Measurements from ENCODE around the gene TIMP3. TPM values are rescaled to one million over a fixed set of nuclear protein-coding genes. Genes with fewer than 3 reads are reported as not detected.

The TIMP3 gene
- total RNA-seq, 1 experiment from 2014 or later, result 14.1 TPM

DNA sequence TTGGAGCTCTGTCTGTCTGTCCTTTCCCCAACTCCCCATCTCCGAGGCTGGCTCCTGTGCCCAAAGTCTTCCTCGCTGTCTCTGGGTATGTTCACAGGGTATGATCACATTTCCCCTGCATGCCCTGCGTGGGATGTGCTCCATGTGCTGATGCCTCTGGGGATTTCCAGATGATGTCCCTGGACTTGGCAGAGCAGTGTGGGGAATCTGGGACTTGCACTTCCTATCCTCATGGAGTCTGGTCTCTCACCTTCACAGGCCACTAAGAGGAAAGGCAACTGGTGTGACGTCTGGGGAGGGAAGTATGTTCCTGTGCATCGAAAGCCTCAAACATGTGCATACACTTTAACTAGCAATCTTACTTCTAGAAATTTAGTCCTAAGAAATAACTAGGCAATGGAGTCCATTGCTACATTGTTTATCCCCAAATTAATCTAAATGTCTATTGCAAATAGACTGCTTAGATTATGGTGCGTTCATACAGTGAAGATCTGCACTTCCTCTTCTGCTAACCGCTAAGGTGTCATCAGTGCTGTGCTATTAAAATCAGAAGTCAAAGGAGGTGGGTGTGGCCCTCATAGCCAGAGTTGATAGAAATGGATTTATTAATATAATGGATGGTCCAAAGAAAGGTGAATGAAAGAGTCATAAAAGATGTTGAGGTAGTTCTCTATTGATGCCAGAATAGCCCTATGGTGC, 20.8 kb downstream of the TIMP3 start:
- H3K36me3 ChIP-seq (ENCODE audit: insufficient read depth, low read length, poor library complexity, severe bottlenecking), result no peaks in the 10 kb centered on the region
- H3K4me3 ChIP-seq (ENCODE audit: low read depth, low read length, poor library complexity, severe bottlenecking), result no peak overlapping the region
- TF ChIP-seq EZH2 (IDR thresholded peaks at IDR 0.05; ENCODE audit: borderline replicate concordance, low read depth, low read length, poor library complexity, severe bottlenecking), result no peak
- TF ChIP-seq, protein P1, sequence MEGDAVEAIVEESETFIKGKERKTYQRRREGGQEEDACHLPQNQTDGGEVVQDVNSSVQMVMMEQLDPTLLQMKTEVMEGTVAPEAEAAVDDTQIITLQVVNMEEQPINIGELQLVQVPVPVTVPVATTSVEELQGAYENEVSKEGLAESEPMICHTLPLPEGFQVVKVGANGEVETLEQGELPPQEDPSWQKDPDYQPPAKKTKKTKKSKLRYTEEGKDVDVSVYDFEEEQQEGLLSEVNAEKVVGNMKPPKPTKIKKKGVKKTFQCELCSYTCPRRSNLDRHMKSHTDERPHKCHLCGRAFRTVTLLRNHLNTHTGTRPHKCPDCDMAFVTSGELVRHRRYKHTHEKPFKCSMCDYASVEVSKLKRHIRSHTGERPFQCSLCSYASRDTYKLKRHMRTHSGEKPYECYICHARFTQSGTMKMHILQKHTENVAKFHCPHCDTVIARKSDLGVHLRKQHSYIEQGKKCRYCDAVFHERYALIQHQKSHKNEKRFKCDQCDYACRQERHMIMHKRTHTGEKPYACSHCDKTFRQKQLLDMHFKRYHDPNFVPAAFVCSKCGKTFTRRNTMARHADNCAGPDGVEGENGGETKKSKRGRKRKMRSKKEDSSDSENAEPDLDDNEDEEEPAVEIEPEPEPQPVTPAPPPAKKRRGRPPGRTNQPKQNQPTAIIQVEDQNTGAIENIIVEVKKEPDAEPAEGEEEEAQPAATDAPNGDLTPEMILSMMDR (conservative IDR thresholded peaks at IDR 0.05; ENCODE audit: low read depth, low read length), result no peak
- intact Hi-C loops (cut with micrococcal nuclease; ENCODE audit: unreplicated experiment), result no loop called here
- no peaks in the 10 kb centered on the region for H3K4me1 ChIP-seq (ENCODE audit: insufficient read depth, low read length, poor library complexity, severe bottlenecking)
- no peaks in the 10 kb centered on the region for H3K9me3 ChIP-seq (ENCODE audit: low read depth, low read length, poor library complexity, severe bottlenecking)
- POLR2A ChIA-PET (ENCODE audit: low non-redundant PET), result no interaction called here
- CTCF ChIA-PET, result interaction anchor here (0.7 kb wide), 1 partner anchor 141 kb away, joined by 4 read pairs; no protein-coding TSS in a partner anchor
- no peak overlapping the region for H3K27ac ChIP-seq (ENCODE audit: low read depth, low read length, poor library complexity, severe bottlenecking)
- H3K27me3 ChIP-seq (replicated peaks; ENCODE audit: insufficient read depth, low read depth, low read length, poor library complexity), result no peaks in the 10 kb centered on the region
- no peak for DNase-seq (ENCODE audit: low spot score)
- no TSS peak for BruUV-seq (replicated peaks)

DNA sequence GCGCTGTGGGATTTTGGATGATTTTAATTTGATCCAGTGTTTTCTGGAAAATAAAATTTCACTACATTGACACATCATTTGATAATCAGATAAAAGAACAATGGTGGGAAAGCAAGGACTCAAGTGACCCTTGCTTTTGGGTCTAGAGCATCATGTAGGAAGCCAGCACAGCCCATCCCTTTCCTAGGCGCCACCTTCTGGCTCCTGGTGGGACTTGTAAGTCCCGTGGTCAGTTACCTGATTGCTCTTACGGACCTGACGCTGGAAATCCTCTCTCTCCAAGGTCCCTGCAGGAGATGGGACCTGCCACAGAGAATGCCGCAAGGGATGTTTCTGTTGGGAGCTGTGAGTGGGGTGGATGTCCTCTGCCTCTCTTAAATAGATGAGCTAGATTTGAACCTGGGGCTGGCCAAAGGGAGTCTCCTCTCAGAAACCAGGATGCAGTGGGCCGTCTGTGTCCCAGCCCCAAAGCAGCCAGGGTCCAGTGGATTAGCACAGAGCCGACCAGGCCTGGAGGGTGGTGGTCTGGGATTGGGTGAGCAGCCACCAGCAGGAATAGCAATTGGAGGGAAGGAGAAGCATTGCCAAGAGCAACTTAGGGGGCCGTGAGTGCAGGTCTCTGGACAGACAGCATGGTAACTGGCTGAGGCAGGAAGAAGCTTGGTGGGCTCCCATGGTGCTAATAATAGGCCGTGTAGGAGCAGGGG, 21.7 kb downstream of the TIMP3 start:
- Histone ChIP-seq H3K27ac (ENCODE audit: low read depth, low read length, poor library complexity, severe bottlenecking) (no peak overlapping the region), H3K4me3 (ENCODE audit: low read depth, low read length, poor library complexity, severe bottlenecking) (no peak overlapping the region), H3K27me3 (replicated peaks; ENCODE audit: insufficient read depth, low read depth, low read length, poor library complexity) (no peaks in the 10 kb centered on the region), H3K9me3 (ENCODE audit: low read depth, low read length, poor library complexity, severe bottlenecking) (no peaks in the 10 kb centered on the region), H3K36me3 (ENCODE audit: insufficient read depth, low read length, poor library complexity, severe bottlenecking) (no peaks in the 10 kb centered on the region), H3K4me1 (ENCODE audit: insufficient read depth, low read length, poor library complexity, severe bottlenecking) (no peaks in the 10 kb centered on the region)
- no TSS peak for BruUV-seq (replicated peaks)
- POLR2A ChIA-PET (ENCODE audit: low non-redundant PET), result no interaction called here
- CTCF ChIA-PET, result interaction anchor here (0.6 kb wide), 1 partner anchor 13 kb away, joined by 6 read pairs; no protein-coding TSS in a partner anchor
- TF ChIP-seq, protein P1 (conservative IDR thresholded peaks at IDR 0.05; ENCODE audit: low read depth, low read length), result peak; percentile 52
- no peak for TF ChIP-seq EZH2 (IDR thresholded peaks at IDR 0.05; ENCODE audit: borderline replicate concordance, low read depth, low read length, poor library complexity, severe bottlenecking)
- intact Hi-C loops (cut with micrococcal nuclease; ENCODE audit: unreplicated experiment), result no loop called here
- DNase-seq (ENCODE audit: low spot score), result peak; percentile 16

DNA sequence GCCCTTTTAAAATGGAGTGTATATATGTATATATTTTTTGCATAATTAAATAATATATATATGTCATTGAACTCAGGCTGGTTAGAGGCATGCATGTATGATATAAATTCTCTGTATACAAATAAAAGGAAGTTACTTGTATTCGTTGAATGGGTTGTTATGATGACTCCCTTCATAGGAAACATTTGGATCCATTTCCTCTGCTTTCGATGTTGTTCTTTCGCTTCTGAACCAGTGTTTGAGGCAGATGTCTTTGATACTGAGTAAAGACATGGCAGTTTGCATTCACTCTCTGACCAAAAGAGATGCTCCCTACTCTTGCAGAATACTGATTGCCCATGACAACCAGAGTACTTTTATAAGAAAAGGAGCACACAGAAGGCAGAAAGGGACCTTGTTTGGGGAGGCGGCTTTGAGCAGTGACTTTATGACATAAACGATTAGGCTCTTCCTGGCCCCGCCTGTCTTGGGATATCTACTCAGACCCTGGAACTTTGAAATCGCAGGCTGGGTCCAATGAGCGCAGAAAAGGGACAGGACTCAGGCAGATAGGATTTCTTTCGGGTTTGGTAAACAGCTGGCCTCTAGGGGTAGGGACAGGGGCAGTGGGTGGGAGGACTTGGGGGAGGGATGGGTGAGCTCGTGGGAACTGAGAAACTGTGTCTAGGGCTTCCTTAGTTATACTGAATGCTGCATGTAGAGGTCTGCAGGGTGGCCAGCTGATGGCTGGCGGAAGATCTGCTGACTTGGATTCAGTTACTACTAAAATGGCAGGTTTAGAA, 23.2 kb downstream of the TIMP3 start:
- CTCF ChIA-PET, result no interaction called here
- DNase-seq (ENCODE audit: low spot score), result no peak

More for the DNA sequence above, 23.2 kb downstream of the TIMP3 start:
- POLR2A ChIA-PET (ENCODE audit: low non-redundant PET), result no interaction called here
- no peaks in the 10 kb centered on the region for H3K36me3 ChIP-seq (ENCODE audit: insufficient read depth, low read length, poor library complexity, severe bottlenecking)
- no peak overlapping the region for H3K27ac ChIP-seq (ENCODE audit: low read depth, low read length, poor library complexity, severe bottlenecking)
- TF ChIP-seq, protein P1 (conservative IDR thresholded peaks at IDR 0.05; ENCODE audit: low read depth, low read length), result no peak
- no peak for TF ChIP-seq EZH2 (IDR thresholded peaks at IDR 0.05; ENCODE audit: borderline replicate concordance, low read depth, low read length, poor library complexity, severe bottlenecking)
- H3K9me3 ChIP-seq (ENCODE audit: low read depth, low read length, poor library complexity, severe bottlenecking), result no peaks in the 10 kb centered on the region
- no peaks in the 10 kb centered on the region for H3K27me3 ChIP-seq (replicated peaks; ENCODE audit: insufficient read depth, low read depth, low read length, poor library complexity)
- no peak overlapping the region for H3K4me3 ChIP-seq (ENCODE audit: low read depth, low read length, poor library complexity, severe bottlenecking)
- intact Hi-C loops (cut with micrococcal nuclease; ENCODE audit: unreplicated experiment), result no loop called here
- BruUV-seq (replicated peaks), result no TSS peak
- no peaks in the 10 kb centered on the region for H3K4me1 ChIP-seq (ENCODE audit: insufficient read depth, low read length, poor library complexity, severe bottlenecking)

Measured in A673 (cell line).